GM12872 (cell line): ENCODE results near the gene PIGL.

Experiments
- CTCF ChIP-seq: IDR thresholded peaks from 3 replicates; pipeline ENCODE4 v1.5.1; 2011; ENCODE audit warnings: low read depth, mild to moderate bottlenecking, low read length, moderate library complexity; ENCODE audit not compliant: insufficient read depth

The PIGL gene

GRCh38 chr17:16374146-16374938 is 157.3 kb downstream of the PIGL start:
- TF ChIP-seq CTCF, result no peak
